Measurements from ENCODE around the gene SELENON. TPM values are rescaled to one million over a fixed set of nuclear protein-coding genes. Genes with fewer than 3 reads are reported as not detected.

The SELENON gene
- polyA plus RNA-seq, 1 of the 3 experiments (the other 2 are of a cell fraction): 56.2 TPM

- no peak overlapping the region for H3K9ac ChIP-seq
- POLR2A ChIA-PET: interaction anchor here (0.5 kb wide), 1 partner anchor 9 kb away, joined by 4 read pairs; no protein-coding TSS in a partner anchor
These were observed 14.5 kb upstream of the SELENON start for GRCh38 chr1:25785333-25786067.

More at GRCh38 chr1:25785333-25786067, 14.5 kb upstream of the SELENON start:
- CTCF ChIA-PET: interaction anchor here (0.7 to 1.6 kb wide), 5 partner anchors 12 to 177 kb away, joined by 3 to 5 read pairs (median 3); no protein-coding TSS in a partner anchor
- no peaks in the 10 kb centered on the region for H4K20me1 ChIP-seq (ENCODE audit: insufficient read depth)
- peaks cover 0 to 45% of the 10 kb centered on the region in 2 experiments; a peak in 2 of 4 replicates for H3K4me1 ChIP-seq (ENCODE audit: control insufficient read depth in 1 of 2, insufficient read depth in 2 of 2, low read depth in 1 of 2, low read length in 1 of 2)
- H3K27me3 ChIP-seq (ENCODE audit: insufficient read depth): peaks cover 4% of the 10 kb centered on the region; the same call in 1 of the 2 replicates
- no peak overlapping the region for H2AFZ ChIP-seq (ENCODE audit: low read depth)
- no peaks in the 10 kb centered on the region for H3K9me3 ChIP-seq
- no peak overlapping the region for H3K27ac ChIP-seq (ENCODE audit: low read depth in 2 of 2, low read length in 1 of 2)
- TF ChIP-seq CHD2 (IDR thresholded peaks at IDR 0.05; ENCODE audit: low read length, partially characterized antibody) (no peak), JUND (IDR thresholded peaks at IDR 0.05) (no peak), FOXM1 (IDR thresholded peaks at IDR 0.05; ENCODE audit: low read depth) (no peak), MXI1 (IDR thresholded peaks at IDR 0.05; ENCODE audit: low read depth, low read length) (no peak), NRF1 (IDR thresholded peaks at IDR 0.05; ENCODE audit: low read depth, low read length) (no peak), REST (IDR thresholded peaks at IDR 0.05; ENCODE audit: low read depth, low read length) (no peak), RAD21 (IDR thresholded peaks at IDR 0.05; ENCODE audit: low read length) (no peak), YY1 (IDR thresholded peaks at IDR 0.05; ENCODE audit: low read depth) (no peak)
- TF ChIP-seq, protein P1, sequence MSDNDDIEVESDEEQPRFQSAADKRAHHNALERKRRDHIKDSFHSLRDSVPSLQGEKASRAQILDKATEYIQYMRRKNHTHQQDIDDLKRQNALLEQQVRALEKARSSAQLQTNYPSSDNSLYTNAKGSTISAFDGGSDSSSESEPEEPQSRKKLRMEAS (IDR thresholded peaks at IDR 0.05; ENCODE audit: low read depth): no peak
- H3K79me2 ChIP-seq (ENCODE audit: insufficient read depth): no peaks in the 10 kb centered on the region
- no peak overlapping the region for H3K4me2 ChIP-seq
- WGBS (ENCODE audit: low lambda C conversion rate): 82% methylated on average over 10 of the region's 10 CpGs
- no peaks in the 10 kb centered on the region for H3K36me3 ChIP-seq (replicated peaks in 1 of 2; ENCODE audit: control insufficient read depth in 1 of 2, insufficient read depth in 2 of 2, low read length in 1 of 2)
- no peak overlapping the region for H3K4me3 ChIP-seq (ENCODE audit: low read depth in 2 of 2, low read length in 1 of 2)
- no peak for DNase-seq
- no peaks in the 10 kb centered on the region for H3F3A ChIP-seq (replicated peaks; ENCODE audit: insufficient read depth)
- H3K9me2 ChIP-seq: no peaks in the 10 kb centered on the region

Measured in SK-N-SH (cell line).